Stimulated activated CD8-positive, alpha-beta memory T cell treated with anti-CD3 and anti-CD28 coated beads, Interleukin-4, amount 100 ng/mL, for 4 hours (primary cell): ENCODE data around the gene DHCR7.

Experiments used
- DNase-seq, 2 donors: peaks; one replicate each; pipeline ENCODE4 v3.0.0-alpha.2; 2020; ENCODE audit warnings: low read depth in 2 of 2, low spot score in 1 of 2

The DHCR7 gene, protein sequence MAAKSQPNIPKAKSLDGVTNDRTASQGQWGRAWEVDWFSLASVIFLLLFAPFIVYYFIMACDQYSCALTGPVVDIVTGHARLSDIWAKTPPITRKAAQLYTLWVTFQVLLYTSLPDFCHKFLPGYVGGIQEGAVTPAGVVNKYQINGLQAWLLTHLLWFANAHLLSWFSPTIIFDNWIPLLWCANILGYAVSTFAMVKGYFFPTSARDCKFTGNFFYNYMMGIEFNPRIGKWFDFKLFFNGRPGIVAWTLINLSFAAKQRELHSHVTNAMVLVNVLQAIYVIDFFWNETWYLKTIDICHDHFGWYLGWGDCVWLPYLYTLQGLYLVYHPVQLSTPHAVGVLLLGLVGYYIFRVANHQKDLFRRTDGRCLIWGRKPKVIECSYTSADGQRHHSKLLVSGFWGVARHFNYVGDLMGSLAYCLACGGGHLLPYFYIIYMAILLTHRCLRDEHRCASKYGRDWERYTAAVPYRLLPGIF

DNA sequence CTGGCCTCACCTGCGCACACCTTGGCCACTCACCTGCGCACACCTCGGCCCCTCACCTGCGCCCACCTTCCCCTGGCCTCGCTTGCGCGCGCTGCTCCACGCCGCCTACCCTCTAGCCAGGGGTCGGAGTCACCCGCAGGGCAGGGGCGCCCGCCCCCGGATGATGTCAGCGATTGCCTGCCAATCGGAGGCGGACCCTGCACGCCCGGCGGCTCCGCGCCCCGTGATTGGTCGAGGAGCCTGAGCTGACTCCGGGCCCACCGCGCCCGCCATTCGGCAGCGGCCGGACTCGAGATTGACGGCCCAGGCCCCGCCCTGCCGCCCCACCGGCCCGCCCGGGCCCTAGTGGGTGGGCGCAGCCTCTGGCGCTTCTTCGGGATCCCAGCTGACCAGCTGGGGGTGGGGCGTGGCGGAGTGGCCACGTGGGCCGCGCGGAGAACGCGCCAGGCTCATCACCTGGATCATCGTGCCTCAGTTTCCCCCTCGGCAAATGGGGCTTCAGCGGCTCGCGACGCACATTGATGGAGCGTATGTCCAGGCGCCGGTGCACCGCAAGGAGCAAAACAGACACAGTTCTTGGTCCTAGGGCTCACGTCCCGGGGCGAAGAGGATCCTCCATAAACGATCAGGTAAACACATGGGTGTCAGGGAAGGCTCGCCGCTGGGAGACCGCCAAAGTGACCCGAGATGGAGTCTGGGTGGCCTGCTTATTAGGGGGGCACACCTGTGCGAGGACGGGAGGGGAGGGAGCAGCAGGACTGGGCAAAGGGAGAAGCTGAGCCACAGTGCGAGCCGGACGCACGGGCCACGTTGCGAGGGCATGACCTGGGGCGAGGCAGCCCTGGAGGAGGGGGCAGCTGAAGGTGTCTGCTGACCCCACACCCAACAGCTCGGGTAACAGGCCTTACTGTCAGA, at the start of gene DHCR7:
TSS of gene DHCR7 (minus strand) at position 137 of the 915 bp plus-strand sequence. CDS start 3,441 bp downstream, outside the sequence.
- peak; percentile 89 to 90 for DNase-seq

DNA sequence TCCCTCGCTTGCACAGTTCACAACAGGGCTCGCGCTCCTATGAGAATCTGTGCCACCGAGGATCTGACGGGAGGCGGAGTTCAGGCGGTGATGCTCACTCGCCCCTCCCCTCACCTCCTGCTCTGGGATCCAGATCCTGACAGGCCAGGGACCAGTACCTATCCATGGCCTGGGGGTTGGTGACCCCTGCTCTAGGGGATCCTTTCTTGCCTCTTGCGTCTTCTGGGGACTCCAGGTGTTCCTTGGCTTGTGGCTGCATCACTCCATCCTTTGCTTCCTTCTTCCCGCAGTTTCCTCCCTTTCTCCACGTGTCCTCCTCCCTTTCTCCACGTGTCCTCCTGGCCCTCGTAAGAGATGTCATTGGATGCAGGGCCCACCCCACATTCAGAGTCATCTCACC, 48.2 kb upstream of the DHCR7 start:
- no peak for DNase-seq

DNA sequence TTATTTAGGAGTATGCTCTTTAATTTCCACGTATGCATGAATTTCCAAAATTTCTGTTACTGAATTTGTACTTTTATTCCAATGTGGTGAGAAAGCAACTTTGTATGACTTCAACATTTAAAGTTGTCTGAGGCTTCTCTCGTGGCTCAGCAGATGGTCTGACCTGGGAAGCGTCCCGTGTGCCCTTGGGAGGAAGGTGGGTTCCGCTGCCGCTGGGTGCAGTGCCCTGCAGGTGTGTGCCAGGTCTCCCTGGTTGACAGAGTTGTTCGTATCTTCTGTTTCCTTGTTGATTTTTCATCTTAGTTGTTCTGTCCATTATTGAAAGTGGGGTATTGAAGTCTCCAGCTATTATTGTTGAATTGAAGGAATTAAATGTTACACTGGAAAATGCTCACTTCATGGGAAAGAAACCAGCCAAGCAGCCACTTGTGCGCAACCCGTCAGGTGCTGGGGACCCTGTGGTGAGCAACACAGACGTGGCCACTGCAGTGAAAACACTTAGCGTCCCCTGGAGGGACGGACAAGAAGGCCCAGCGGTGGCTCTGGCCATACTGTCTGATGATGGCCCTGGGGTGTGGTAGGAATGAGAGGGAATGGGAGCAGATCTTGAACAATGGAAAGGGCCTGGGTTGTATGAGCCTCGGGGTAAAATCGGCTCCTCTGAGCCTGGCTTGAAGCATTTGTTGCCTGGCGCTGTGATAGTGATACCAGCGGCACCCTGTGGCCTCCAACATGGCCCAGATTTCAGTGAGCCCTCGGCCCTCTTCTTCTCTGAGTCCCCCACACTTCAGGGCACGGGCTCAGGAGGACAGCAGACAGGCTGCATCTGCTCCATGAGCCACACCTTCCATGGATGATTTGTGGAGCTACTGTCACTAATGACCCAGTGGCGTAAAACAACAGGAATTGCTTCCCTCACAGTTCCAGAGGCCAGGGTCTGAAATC, 47.4 kb upstream of the DHCR7 start:
- DNase-seq, result no peak

DNA sequence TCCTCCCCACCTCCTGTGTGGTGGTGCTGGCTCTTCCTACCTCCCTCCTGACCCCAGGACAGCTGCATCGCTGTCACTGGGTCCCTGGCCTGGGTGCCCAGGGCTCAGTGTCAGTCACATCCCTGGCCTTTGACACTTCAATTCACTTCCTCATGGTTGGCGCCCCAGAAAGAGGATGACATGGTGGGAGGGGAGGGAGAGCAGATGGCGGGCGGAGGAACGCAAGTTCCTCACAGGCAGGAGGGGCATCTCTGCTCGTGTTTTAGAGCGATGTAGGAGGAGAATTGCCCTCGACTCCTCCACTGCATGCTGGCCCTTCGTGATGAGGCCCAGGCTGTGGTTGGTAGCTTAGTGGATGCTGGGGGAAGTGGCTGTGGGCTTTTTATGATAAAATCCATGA, 43.7 kb upstream of the DHCR7 start:
- DNase-seq, result no peak

DNA sequence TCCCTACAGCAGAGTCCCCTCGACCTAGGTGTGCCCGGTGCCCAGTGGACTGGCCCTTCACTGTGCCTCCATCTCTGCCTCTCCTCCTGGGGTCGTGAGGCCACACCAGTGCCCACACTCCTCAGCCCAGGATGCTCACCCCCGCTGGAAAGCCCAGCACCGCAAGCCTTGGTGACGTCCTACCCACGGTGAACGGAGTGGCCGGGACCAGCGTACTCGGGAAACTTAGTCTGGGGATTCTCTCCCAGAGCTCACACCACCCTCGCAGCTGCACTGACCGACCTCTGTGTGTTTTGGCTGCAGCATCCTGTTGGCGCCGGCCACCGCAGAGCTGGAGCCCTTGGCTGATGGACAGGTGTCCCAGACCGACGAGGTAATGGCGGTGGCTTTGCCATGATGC, 43.3 kb upstream of the DHCR7 start:
- no peak for DNase-seq

DNA sequence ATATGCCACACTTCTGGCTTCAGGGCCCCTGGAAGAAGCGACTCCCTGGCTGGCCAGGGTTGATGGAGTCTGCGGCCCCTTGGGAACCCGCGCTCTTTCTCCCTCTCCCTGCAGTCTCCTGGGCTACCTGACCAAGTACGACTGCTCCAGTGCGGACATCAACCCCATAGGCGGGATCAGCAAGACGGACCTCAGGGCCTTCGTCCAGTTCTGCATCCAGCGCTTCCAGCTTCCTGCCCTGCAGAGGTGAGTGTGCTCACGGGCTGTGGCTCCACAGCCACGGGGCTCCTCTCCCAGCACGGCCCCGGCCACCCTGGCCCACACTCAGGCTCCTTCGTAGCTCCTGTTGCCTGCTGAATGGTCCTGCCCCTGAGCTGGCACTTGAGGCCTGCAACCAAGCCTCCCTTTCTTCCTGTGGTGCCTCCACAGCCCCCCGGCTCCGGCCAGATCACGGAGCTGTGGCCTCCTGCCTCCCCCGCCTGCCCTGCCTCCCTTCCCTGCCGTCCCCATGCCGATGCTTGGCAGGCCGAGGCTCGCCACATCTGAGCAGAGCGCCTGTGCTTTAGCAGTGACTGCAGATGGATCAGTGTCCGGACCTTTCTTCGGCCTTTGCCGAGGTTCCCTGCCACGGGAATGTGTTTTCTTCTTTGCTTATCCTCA, 42.7 kb upstream of the DHCR7 start:
- no peak for DNase-seq

DNA sequence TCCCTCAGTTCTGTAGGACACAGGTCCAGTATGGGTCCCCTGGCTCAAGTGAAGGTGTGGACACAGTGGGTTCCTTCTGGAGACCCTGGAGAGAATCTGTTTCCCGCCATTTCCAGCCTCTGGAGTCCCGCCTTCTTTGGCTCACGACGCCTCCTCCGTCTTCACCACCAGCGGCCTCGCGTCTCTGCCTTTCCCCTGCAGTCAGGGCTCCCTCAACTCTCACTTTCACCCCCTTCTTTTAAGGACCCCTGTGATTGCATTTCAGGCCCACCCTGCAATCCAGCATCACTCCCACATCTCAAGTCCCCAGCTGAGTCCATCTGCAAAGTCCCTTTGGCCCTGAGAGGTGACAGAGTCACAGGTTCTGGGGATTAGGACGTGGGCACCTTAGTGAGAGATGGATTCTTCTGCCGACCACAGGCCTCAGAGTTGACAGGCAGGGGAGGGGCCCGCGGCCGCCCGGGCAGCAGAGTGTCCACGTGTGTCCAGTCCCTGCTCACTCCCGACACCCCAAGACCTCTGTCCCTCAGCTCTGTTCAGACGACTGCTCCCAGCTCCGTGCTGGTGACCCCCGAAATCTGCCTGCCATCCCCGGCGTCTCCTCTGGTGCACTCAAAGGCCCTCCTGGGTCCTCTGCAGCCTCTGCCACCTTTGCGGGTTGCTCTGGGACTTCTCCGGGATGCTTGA, 42.0 kb upstream of the DHCR7 start:
- DNase-seq, result no peak

DNA sequence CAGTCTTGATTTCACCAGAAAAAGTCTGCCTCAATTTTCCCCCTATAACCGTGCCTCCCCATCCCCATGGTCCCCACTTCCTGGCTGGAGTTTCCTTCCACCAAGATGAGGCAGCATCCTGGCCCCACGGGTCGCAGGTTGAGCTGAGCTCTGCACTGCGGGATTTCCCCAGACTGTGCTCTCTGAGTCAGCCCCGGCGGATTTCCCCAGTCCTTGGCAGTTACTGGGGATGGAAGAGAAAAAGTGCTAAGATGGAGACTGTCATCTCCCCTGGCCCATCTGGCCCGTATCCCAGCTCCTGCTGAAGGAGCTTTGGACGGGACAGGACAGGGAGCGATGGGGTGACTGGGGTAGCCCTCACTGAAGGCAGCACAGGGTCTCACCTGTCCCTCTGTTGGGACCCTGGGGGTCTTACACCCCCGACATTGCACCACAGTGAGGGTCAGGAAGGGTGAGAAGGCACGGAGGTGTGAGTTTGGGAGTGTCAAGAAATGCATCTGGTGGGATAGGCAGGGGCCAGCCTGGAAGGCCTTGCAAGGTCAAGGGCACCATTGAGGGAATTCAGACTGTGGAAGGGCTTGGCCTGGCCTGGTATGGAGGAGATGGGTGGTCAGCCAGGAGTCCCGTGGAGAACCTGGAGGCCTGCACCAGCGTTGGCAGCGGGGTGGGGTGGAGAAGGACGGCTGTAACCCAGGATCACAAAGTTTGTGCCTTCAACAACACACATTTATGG, 41.3 kb upstream of the DHCR7 start:
- DNase-seq, result no peak

DNA sequence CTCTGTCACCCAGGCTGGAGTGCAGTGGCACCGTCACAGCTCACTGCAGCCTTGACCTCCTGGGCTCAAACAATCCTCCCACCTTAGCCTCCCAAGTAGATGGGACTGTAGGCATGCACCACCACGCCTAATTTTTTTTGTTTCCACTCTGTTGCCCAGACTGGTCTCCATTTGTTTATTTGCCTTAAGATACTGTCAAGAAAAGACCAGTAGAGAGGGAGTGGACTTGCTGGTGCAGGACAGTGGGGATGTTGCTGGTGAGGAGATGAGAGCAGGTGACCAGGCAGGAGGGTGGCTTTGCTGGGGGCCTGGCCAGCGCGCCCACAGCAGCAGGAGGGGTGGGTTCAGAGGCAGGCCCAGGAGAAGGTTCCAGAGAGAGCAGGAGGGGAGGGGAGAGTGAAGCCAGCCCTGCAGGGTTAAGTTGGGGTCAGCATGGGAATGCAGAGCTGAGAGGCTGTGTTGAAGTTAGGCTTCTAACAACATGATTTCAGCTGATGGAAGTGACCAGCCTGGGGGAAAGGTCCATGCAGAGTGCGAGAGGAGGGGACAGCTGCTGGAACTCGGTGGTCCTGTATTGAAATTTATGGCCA, 40.6 kb upstream of the DHCR7 start:
- no peak for DNase-seq

DNA sequence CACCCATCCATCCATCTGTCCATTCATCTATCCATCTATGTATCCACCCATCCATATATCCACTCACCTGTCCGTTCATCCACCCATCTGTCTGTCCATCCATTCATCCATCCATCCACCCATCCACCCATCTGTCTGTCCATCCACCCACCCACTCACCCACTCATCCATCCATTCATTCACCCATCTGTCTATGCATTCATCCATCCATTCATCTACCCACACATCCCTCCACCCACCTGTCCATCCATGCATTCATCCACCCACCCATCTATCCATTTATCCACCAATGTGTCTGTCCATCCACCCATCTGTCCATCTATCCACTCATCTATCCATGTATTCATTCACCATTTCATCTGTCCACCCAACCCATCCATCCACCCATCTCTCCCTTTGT, 38.1 kb upstream of the DHCR7 start:
- DNase-seq, result no peak

DNA sequence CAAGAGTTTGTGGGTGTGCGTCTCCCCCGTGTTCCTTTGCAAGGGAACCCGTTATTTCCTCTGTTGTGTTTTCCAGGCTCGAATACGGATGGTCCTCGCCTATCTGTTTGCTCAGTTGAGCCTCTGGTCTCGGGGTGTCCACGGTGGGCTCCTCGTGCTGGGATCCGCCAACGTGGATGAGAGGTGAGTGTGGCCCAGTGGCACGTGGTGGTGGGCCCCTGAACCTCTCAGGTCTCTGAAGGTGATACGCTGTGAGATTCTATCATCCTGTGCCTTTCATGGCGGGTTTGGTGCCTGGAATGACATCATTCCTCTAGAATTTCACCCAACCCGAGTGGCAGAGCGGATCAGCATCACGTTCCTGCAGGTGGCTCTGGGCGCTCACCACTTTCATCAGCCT, 37.3 kb upstream of the DHCR7 start:
- no peak for DNase-seq

DNA sequence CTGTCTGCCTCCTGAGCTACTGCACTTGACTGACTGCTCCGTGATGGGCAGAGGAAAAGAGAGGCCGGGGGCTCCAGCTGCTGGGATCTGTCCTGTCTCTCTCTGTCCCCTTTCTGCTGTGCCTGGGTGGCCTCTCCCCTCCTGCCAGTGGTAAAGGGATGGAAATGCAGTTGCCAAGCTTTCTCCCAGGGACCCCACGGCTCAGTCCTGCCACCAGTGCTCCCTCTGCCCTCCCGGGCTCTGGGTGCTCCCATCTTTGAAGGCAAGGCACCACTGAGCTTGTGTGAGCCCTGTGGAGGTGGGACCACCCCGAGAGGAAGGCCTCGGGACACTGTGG, 36.8 kb upstream of the DHCR7 start:
- no peak for DNase-seq

DNA sequence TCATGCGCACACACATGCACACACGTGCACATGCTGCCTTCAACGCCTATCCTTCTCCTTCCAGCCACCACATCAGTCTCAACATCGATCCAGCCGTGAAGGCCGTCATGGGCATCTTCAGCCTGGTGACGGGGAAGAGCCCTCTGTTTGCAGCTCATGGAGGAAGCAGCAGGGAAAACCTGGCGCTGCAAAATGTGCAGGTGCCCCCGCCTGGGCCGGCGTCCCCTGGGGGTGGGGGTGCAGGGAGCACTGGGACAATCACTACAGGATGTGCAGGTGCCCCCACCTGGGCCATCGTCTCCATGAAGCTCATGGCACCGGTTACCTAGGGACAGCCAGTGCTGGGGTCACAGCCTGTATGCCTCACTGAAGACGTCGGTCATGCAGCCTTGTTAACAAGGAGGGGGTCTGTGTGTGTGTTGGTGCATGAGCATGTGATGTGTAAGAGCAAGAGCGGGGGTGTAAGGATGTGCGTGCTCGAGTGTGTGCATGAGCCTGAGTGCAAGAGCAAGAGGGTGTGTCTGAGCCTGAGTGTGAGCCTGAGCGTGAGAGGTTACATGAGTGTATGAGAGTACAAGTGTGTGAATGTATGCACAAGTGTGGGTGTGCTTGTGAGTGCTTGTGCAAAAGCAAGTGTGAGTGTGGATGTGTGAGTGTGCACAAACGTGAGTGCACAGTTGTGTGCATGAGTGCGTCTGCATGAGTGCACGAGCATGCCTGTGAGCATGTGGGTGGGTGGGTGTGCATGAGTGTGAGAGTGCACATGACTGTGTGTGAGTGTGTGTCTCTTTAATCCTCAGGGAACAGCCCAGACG, 36.3 kb upstream of the DHCR7 start:
- no peak for DNase-seq

DNA sequence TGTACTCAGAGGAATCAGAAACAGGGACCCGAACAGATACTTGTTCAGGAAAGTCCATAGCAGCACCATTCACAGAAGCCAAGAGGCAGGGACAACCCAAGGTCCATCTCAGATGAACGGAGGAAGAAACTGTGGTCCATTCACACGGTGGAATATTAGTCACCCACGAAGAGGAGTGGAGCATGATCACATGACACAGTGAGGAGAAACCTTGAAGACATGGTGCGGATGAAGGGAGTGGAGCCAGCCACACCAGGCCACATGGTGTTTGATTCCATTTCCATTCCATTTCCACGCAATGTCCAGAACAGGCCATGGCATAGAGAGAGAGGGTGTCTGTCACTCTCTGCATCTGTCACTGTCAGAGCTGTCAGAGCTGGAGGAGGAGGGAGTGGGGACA, 35.5 kb upstream of the DHCR7 start:
- no peak for DNase-seq

DNA sequence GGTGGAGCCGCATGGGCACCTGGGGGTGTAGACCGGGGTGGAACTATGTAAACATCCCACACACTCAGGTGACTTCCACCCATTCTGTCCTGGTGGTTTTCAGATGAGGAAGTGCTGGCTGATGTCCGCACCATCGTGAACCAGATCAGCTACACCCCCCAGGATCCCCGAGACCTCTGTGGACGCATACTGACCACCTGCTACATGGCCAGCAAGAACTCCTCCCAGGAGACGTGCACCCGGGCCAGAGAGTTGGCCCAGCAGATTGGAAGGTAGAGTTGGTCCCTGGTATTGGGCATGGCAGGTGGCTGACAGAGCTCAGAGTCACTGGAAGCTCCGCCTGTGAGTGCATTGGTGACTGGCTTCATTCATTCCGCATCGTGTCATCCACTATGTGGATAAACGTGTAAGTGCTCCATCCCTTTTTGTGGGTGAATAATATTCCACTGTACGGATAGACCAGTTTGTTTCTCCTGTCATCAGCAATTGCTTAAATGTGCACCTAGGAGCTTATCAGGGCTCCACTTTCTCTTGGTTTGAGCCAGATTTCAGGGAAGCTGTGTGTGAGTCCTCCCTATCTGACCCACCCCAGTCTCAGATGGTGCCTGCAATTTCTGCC, 34.7 kb upstream of the DHCR7 start:
- no peak for DNase-seq

DNA sequence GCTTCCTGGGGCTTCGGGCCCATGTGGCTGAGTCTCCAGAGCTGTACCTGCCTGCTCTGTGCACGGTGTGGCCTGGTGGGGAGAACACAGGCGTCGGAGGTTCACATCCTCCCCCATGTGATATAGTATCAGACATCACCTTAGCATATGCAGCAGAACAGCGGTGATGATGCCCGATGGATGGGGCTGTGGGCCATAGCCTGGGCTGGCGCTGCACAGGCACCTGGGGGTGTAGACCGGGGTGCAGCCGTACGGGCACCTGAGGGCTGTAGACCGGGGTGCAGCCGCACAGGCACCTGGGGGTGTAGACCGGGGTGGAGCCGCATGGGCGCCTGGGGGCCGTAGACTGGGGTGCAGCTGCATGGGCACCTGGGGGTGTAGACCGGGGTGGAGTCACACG, 34.0 kb upstream of the DHCR7 start:
- no peak for DNase-seq

DNA sequence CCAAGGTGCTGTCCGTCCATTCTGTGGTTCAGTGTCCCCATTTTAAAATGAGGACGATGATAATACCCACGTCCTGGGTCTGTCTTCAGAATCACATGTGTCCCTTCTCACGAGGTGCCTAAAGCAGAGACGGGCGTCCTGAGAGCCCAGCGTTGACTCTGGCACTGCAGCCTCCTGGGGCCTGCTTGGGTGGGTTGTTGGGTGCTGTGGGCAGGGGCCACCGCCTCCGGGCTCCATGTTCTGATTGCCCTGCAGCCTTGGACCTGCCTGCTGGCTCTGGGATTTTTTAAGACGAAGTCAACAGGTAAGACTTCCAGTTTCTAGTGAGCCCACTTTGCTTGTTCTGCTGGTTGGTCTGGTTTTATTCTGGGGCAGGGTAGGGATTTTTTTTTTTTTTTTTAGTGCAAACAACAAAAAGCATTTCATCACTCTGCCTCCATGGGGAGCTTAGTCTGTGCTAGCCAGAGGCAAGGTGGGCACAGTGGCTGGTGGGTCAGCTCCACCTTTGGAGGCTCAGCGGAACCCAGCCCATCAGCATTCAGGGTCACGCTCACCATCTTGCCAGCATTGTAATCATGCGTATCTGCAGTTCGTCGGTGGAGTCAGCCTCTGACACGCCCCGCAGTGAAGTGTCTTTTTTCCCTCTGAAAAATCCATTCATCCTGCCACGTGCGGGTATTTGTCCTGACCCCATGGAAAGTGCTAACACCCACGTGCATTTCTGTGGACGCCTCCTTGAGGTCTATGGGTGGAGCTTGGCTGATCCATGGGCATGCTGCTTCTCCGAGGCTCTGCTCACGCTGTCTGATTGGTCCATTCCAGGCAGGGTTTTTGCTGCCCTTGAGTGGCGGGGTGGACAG, 33.1 kb upstream of the DHCR7 start:
- DNase-seq, result no peak
